KMS-11 (cell line): ENCODE measurements around the gene LRBA.

Experiments
- H2AFZ ChIP-seq: fragments of 200-600 bp; sonication (generic); 2 replicates; pipeline ENCODE4 v1.6.1; 2016; ENCODE audit warnings: antibody characterized with exemption, mixed run types, low read depth
- H3K27ac ChIP-seq: fragments of 200-600 bp; sonication (generic); 2 replicates; pipeline ENCODE4 v1.6.1; 2016; ENCODE audit warnings: mild to moderate bottlenecking, mixed run types
- H3K27me3 ChIP-seq: fragments of 200-600 bp; sonication (generic); 2 replicates; pipeline ENCODE4 v1.6.1; 2017; ENCODE audit warnings: mild to moderate bottlenecking, low read depth, mixed run types, moderate library complexity; ENCODE audit not compliant: insufficient read depth
- H3K36me3 ChIP-seq: fragments of 200-600 bp; sonication (generic); 2 replicates; pipeline ENCODE4 v1.6.1; 2017; ENCODE audit warnings: mild to moderate bottlenecking, mixed run types; ENCODE audit not compliant: insufficient read depth
- H3K4me1 ChIP-seq: fragments of 200-600 bp; sonication (generic); 2 replicates; pipeline ENCODE4 v1.6.1; 2016; ENCODE audit warnings: mild to moderate bottlenecking, low read depth, mixed run types; ENCODE audit not compliant: poor library complexity, severe bottlenecking
- H3K4me2 ChIP-seq: fragments of 200-600 bp; sonication (generic); 2 replicates; pipeline ENCODE4 v1.7.0; 2016; ENCODE audit warnings: mild to moderate bottlenecking, mixed run types
- H3K4me3 ChIP-seq: fragments of 200-600 bp; sonication (generic); IDR thresholded peaks from 2 replicates; pipeline ENCODE4 v1.6.1; 2017; ENCODE audit warnings: low read depth, low read length, mixed read lengths; ENCODE audit not compliant: insufficient read depth
- H3K79me2 ChIP-seq: fragments of 200-600 bp; sonication (generic); 2 replicates; pipeline ENCODE4 v1.6.1; 2016; ENCODE audit warnings: low read depth, mixed run types; ENCODE audit not compliant: insufficient read depth
- H3K9ac ChIP-seq: fragments of 200-600 bp; sonication (generic); 2 replicates; pipeline ENCODE4 v1.6.1; 2016; ENCODE audit warnings: mild to moderate bottlenecking, mixed run types
- H4K20me1 ChIP-seq: fragments of 200-600 bp; sonication (generic); 2 replicates; pipeline ENCODE4 v1.6.1; 2016; ENCODE audit warnings: mild to moderate bottlenecking, mixed run types; ENCODE audit not compliant: insufficient read depth
- CTCF ChIP-seq: fragments of 200-600 bp; sonication (generic); conservative IDR thresholded peaks from 2 replicates; pipeline ENCODE4 v1.6.1; 2017; ENCODE audit warnings: low read depth, mild to moderate bottlenecking, antibody characterized with exemption, low read length, moderate library complexity, mixed read lengths

LRBA gene

DNA sequence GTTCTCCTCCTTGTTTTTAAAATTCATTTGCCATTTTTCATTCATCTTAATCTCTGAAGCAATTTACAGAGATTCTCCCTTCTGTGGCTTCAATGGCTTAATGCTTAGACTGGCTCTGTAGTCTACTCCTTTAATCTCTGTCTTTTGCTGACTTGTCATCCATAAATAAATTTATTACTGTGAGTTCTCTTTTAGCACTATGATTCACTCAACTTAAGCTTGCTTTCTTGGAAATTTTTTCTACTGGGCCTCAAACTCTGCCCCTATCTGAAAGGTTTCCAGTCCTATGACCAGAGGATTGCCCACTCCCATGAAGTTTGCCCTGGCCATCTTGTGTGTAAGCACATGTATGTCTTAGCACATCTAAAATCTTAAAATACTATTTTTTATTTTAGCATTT is 685.7 kb downstream of the LRBA start:
- no peaks in the 10 kb centered on the region for H3K27me3 ChIP-seq
- no peaks in the 10 kb centered on the region for H3K36me3 ChIP-seq
- no peak for TF ChIP-seq CTCF
- no peak overlapping the region for H2AFZ ChIP-seq
- no peak overlapping the region for H3K4me2 ChIP-seq
- no peak overlapping the region for H3K27ac ChIP-seq
- H4K20me1 ChIP-seq: no peaks in the 10 kb centered on the region
- no peak overlapping the region for H3K9ac ChIP-seq
- H3K4me1 ChIP-seq: peaks cover 37% of the 10 kb centered on the region
- no peak overlapping the region for H3K4me3 ChIP-seq
- H3K79me2 ChIP-seq: no peaks in the 10 kb centered on the region

GRCh38 chr4:150328496-150328895 is 686.6 kb downstream of the LRBA start:
- no peaks in the 10 kb centered on the region for H3K27me3 ChIP-seq
- no peaks in the 10 kb centered on the region for H3K36me3 ChIP-seq
- H3K27ac ChIP-seq: no peak overlapping the region
- no peak overlapping the region for H3K9ac ChIP-seq
- H3K4me2 ChIP-seq: no peak overlapping the region
- no peak for TF ChIP-seq CTCF
- H3K4me3 ChIP-seq: no peak overlapping the region
- H3K79me2 ChIP-seq: no peaks in the 10 kb centered on the region
- peaks cover 37% of the 10 kb centered on the region for H3K4me1 ChIP-seq
- H2AFZ ChIP-seq: no peak overlapping the region
- H4K20me1 ChIP-seq: no peaks in the 10 kb centered on the region

- Histone ChIP-seq H3K4me1 (peaks cover 37% of the 10 kb centered on the region), H3K4me2 (no peak overlapping the region), H3K9ac (no peak overlapping the region), H4K20me1 (no peaks in the 10 kb centered on the region), H3K27ac (no peak overlapping the region), H3K79me2 (no peaks in the 10 kb centered on the region), H2AFZ (no peak overlapping the region), H3K27me3 (no peaks in the 10 kb centered on the region), H3K4me3 (no peak overlapping the region), H3K36me3 (no peaks in the 10 kb centered on the region)
- no peak for TF ChIP-seq CTCF
Observed at GRCh38 chr4:150327262-150327780, 687.8 kb downstream of the LRBA start.

DNA sequence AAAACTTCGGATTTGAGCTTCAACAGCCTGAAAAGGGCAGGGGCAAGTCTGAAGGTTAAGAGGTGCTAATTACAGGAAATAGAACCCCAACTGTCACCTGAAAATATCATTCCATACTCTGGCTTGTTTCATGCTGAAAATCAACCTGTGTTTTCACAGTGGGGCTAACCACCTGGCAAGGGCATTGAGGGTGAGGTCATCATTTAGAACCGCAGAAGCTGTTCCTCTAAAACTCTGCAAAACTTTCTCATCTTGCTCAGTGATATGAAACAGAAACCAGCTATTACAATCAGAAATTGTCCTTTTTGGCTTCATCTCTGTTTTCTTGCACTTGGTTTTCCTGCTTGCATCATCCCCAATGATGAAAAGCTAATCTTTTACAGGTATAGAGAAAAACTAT is 689.2 kb downstream of the LRBA start:
- no peak for TF ChIP-seq CTCF
- Histone ChIP-seq H3K27ac (peak overlapping the region; percentile 37; the same call in 1 of the 2 replicates), H3K4me2 (peak overlapping the region; percentile 36), H3K4me3 (no peak overlapping the region), H3K79me2 (no peaks in the 10 kb centered on the region), H3K36me3 (no peaks in the 10 kb centered on the region), H4K20me1 (no peaks in the 10 kb centered on the region), H3K4me1 (peaks cover 37% of the 10 kb centered on the region), H2AFZ (no peak overlapping the region), H3K9ac (no peak overlapping the region), H3K27me3 (no peaks in the 10 kb centered on the region)
